IPS-18a (cell line): ENCODE results near the gene JAZF1.
"Not testable (repeated sequence)": the region's sequence is repeated elsewhere in the genome, so short reads cannot be mapped to it uniquely, and the experiment has no call there.

ENCODE experiments used
- H3K27ac ChIP-seq: one replicate; pipeline ENCODE4 v1.5.1; 2013; ENCODE audit warnings: low read length
- H3K27me3 ChIP-seq: one replicate; pipeline ENCODE4 v1.6.1; 2013; ENCODE audit warnings: mild to moderate bottlenecking, low read length; ENCODE audit not compliant: control insufficient read depth, insufficient read depth
- H3K36me3 ChIP-seq: one replicate; pipeline ENCODE4 v1.6.1; 2013; ENCODE audit warnings: low read depth, low read length; ENCODE audit not compliant: control insufficient read depth
- H3K4me1 ChIP-seq: one replicate; pipeline ENCODE4 v1.6.1; 2013; ENCODE audit warnings: low read depth, low read length; ENCODE audit not compliant: control insufficient read depth
- H3K4me3 ChIP-seq: one replicate; pipeline ENCODE4 v1.5.1; 2013; ENCODE audit warnings: low read length
- H3K9ac ChIP-seq: one replicate; pipeline ENCODE4 v1.6.1; 2013; ENCODE audit warnings: mild to moderate bottlenecking, low read length, moderate library complexity
- H3K9me3 ChIP-seq: one replicate; pipeline ENCODE4 v1.6.1; 2013; ENCODE audit warnings: low read depth, low read length; ENCODE audit not compliant: control insufficient read depth

Gene JAZF1

GRCh38 chr7:27870595-27870994, 310.0 kb downstream of the JAZF1 start:
- Histone ChIP-seq H3K36me3 (no peaks in the 10 kb centered on the region), H3K27ac (no peak overlapping the region), H3K9me3 (no peaks in the 10 kb centered on the region), H3K9ac (no peak overlapping the region), H3K4me3 (no peak overlapping the region), H3K4me1 (peaks cover 21% of the 10 kb centered on the region), H3K27me3 (no peaks in the 10 kb centered on the region)

DNA sequence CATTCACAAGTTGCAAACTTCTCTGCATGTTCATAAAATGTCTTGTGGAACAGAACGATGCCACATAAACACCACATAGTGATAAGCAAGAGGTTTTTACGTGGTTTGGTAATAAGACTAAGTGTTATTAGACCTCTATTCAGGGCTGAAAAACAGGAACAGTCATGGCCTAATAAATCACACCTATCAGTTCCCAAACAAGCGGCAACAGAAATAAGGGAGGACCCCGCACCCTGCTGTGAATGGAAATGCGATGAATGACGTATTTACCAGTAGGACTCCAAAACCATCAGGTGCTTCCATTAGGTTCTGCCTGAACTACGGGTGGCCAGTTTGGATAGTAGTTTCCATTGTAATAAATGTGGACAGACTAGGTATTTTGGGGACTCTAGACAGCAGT, 311.5 kb downstream of the JAZF1 start:
- no peaks in the 10 kb centered on the region for H3K27me3 ChIP-seq

DNA sequence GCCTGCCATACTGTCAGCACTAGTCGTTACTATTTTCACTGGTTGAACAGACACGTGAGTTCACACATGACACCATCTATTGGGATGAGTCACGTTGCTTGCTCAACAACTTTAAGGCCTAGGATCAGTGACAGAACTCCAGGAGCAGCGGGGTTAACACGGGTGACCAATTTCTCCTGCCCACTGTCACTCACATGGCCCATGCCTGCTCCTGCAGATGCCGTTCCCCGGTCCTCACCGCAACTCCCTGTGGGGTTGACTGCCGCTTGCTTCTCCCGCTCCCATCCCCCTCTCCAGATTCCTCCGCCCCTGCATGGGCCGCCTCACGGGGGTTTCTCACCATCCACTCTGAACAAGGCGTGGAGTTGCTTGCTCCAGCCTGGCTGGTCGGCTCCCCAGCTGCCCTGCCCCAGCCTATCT, 312.5 kb downstream of the JAZF1 start:
- Histone ChIP-seq H3K9me3 (no peaks in the 10 kb centered on the region), H3K27ac (no peak overlapping the region), H3K9ac (no peak overlapping the region), H3K36me3 (no peaks in the 10 kb centered on the region), H3K27me3 (no peaks in the 10 kb centered on the region), H3K4me1 (peaks cover 19% of the 10 kb centered on the region), H3K4me3 (no peak overlapping the region)

More for the DNA sequence above, 311.5 kb downstream of the JAZF1 start:
- H3K9me3 ChIP-seq = no peaks in the 10 kb centered on the region
- H3K4me1 ChIP-seq = peaks cover 21% of the 10 kb centered on the region
- H3K9ac ChIP-seq = no peak overlapping the region
- H3K36me3 ChIP-seq = no peaks in the 10 kb centered on the region
- no peak overlapping the region for H3K4me3 ChIP-seq
- H3K27ac ChIP-seq = no peak overlapping the region

- Histone ChIP-seq H3K27me3 (no peaks in the 10 kb centered on the region), H3K36me3 (no peaks in the 10 kb centered on the region), H3K4me1 (peaks cover 10% of the 10 kb centered on the region), H3K27ac (no peak overlapping the region), H3K9ac (no peak overlapping the region), H3K4me3 (no peak overlapping the region), H3K9me3 (no peaks in the 10 kb centered on the region)
Observed at GRCh38 chr7:27866828-27867672, 313.5 kb downstream of the JAZF1 start.

DNA sequence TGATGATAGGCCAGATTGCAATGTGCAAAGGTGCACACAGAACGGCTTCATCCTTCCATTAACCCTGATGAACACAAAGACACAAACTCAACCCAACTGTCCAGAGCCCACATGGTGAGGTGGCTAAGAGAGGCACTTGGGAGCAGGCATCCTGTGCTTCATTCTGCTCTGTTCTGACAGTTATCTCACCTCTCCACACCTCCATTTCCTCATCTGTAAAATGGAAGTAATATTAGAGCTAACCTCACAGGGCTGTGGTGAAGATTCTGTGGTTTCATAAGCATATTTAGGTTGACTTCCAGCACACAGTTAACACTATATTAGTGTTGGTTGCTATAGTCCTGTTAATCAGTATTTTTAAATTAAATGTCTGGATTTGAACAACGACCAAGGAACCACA, 314.3 kb downstream of the JAZF1 start:
- Histone ChIP-seq H3K4me1 (peaks cover 10% of the 10 kb centered on the region), H3K9me3 (no peaks in the 10 kb centered on the region), H3K27me3 (no peaks in the 10 kb centered on the region), H3K9ac (no peak overlapping the region), H3K4me3 (no peak overlapping the region), H3K36me3 (no peaks in the 10 kb centered on the region), H3K27ac (no peak overlapping the region)

GRCh38 chr7:27863880-27864279, 316.7 kb downstream of the JAZF1 start:
- no peaks in the 10 kb centered on the region for H3K27me3 ChIP-seq
- no peak overlapping the region for H3K4me3 ChIP-seq
- H3K36me3 ChIP-seq = no peaks in the 10 kb centered on the region
- H3K4me1 ChIP-seq = peaks cover 5% of the 10 kb centered on the region
- no peak overlapping the region for H3K27ac ChIP-seq
- H3K9me3 ChIP-seq = no peaks in the 10 kb centered on the region
- H3K9ac ChIP-seq = no peak overlapping the region

GRCh38 chr7:27861747-27862146, 318.8 kb downstream of the JAZF1 start:
- Histone ChIP-seq H3K36me3 (no peaks in the 10 kb centered on the region), H3K4me1 (no peaks in the 10 kb centered on the region), H3K9me3 (no peaks in the 10 kb centered on the region), H3K27me3 (no peaks in the 10 kb centered on the region), H3K27ac (no peak overlapping the region), H3K4me3 (no peak overlapping the region), H3K9ac (no peak overlapping the region)

- H3K27me3 ChIP-seq = no peaks in the 10 kb centered on the region
- no peaks in the 10 kb centered on the region for H3K9me3 ChIP-seq
- H3K36me3 ChIP-seq = no peaks in the 10 kb centered on the region
- no peak overlapping the region for H3K27ac ChIP-seq
- H3K4me3 ChIP-seq = no peak overlapping the region
- H3K9ac ChIP-seq = no peak overlapping the region
- H3K4me1 ChIP-seq = no peaks in the 10 kb centered on the region
Observed at GRCh38 chr7:27860800-27861199, 319.8 kb downstream of the JAZF1 start.

DNA sequence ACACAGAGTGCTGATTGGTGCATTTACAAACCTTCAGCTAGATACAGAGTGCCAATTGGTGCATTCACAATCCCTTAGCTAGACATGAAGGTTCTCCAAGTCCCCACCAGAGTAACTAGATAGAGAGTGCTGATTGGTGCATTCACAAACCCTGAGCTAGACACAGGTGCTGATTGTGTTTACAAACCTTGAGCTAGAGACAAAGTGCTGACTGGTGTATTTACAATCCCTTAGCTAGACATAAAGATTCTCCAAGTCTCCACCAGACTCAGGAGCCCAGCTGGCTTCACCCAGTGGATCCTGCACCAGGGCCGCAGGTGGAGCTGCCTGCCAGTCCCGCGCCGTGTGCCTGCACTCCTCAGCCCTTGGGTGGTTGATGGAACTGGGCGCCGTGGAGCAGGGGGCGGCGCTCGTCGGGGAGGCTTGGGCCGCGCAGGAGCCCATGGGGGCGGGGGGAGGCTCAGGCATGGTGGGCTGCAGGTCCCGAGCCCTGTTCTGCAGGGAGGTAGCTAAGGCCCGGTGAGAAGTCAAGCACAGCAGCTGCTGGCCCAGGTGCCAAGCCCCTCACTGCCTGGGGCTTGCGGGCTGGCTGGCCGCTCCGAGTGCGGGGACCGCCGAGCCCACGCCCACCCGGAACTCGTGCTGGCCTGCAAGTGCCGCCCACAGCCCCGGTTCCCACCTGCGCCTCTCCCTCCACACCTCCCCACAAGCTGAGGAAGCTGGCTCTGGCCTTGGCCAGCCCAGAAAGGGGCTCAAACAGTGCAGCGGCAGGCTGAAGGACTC, 323.7 kb downstream of the JAZF1 start:
- H3K4me3 ChIP-seq, H3K27ac ChIP-seq, H3K36me3 ChIP-seq, H3K9me3 ChIP-seq, H3K9ac ChIP-seq, H3K4me1 ChIP-seq, H3K27me3 ChIP-seq: not testable (repeated sequence)

- no peaks in the 10 kb centered on the region for H3K9me3 ChIP-seq
- H3K36me3 ChIP-seq = no peaks in the 10 kb centered on the region
- no peaks in the 10 kb centered on the region for H3K27me3 ChIP-seq
- H3K27ac ChIP-seq = no peak overlapping the region
- H3K9ac ChIP-seq = no peak overlapping the region
- H3K4me3 ChIP-seq = no peak overlapping the region
- H3K4me1 ChIP-seq = no peaks in the 10 kb centered on the region
Observed at GRCh38 chr7:27850531-27850930, 330.1 kb downstream of the JAZF1 start.

GRCh38 chr7:27846388-27846787, 334.2 kb downstream of the JAZF1 start:
- Histone ChIP-seq H3K4me3 (no peak overlapping the region), H3K4me1 (peaks cover 7% of the 10 kb centered on the region), H3K9me3 (no peaks in the 10 kb centered on the region), H3K27me3 (no peaks in the 10 kb centered on the region), H3K36me3 (no peaks in the 10 kb centered on the region), H3K27ac (no peak overlapping the region), H3K9ac (no peak overlapping the region)
